GM12892 (cell line): ENCODE data around the gene RABL6.

Experiments used
- POLR2A ChIP-seq: IDR thresholded peaks from 2 replicates; pipeline ENCODE4 v1.6.1; 2011; ENCODE audit warnings: low read depth, low read length, control low read depth
- POLR2AphosphoS5 ChIP-seq: IDR thresholded peaks from 2 replicates; pipeline ENCODE4 v1.6.1; 2011; ENCODE audit warnings: low read depth, low read length, control low read depth
- TAF1 ChIP-seq: IDR thresholded peaks from 2 replicates; pipeline ENCODE4 v1.6.1; 2011; ENCODE audit warnings: low read depth, mild to moderate bottlenecking, control low read depth, low read length, borderline replicate concordance

- no peak for TF ChIP-seq POLR2AphosphoS5
- TF ChIP-seq POLR2A = no peak
- no peak for TF ChIP-seq TAF1
Measured at GRCh38 chr9:136774416-136775045, 33.2 kb upstream of the RABL6 start.
